HepG2 (cell line): ENCODE measurements around the gene TXNRD2. TPM values are rescaled to one million over a fixed set of nuclear protein-coding genes. Genes with fewer than 3 reads are reported as not detected.

ENCODE experiments used
- ELF1 ChIP-seq: sonication (generic); formaldehyde crosslinking; IDR thresholded peaks from 2 replicates; pipeline ENCODE4 v1.4.0; 2020; ENCODE audit warnings: missing genetic modification reagents
- GATAD1 ChIP-seq: IDR thresholded peaks from 2 replicates; pipeline ENCODE4 v1.6.1; 2016; ENCODE audit warnings: missing genetic modification reagents, missing compliant biosample characterization
- HMG20A ChIP-seq: IDR thresholded peaks from 2 replicates; pipeline ENCODE4 v1.6.1; 2016; ENCODE audit warnings: borderline replicate concordance
- HNRNPK ChIP-seq: fragments of 200-400 bp; formaldehyde crosslinking; IDR thresholded peaks from 2 replicates; pipeline ENCODE4 v1.6.1; 2018; ENCODE audit warnings: low read length, low read depth, moderate library complexity, mild to moderate bottlenecking; ENCODE audit not compliant: poor library complexity, severe bottlenecking
- KLF16 ChIP-seq, 2 experiments: sonication (generic) in 1 of 2; formaldehyde crosslinking in 1 of 2; IDR thresholded peaks; 2 replicates each; pipeline versions ENCODE4 v1.6.1 to v1.8.0; 2016 to 2023; ENCODE audit warnings: missing genetic modification reagents in 2 of 2, missing compliant biosample characterization in 1 of 2
- MIER2 ChIP-seq: IDR thresholded peaks from 2 replicates; pipeline ENCODE4 v1.6.1; 2016; ENCODE audit warnings: missing biosample characterization, missing genetic modification reagents
- MXI1 ChIP-seq: IDR thresholded peaks from 3 replicates; pipeline ENCODE4 v1.6.1; 2012; ENCODE audit warnings: low read depth, low read length, inconsistent platforms, borderline replicate concordance
- SMYD3 ChIP-seq: sonication (generic); formaldehyde crosslinking; IDR thresholded peaks from 2 replicates; pipeline ENCODE4 v1.8.1; 2023; ENCODE audit warnings: mild to moderate bottlenecking, missing genetic modification reagents
- ZMYM4 ChIP-seq: sonication (generic); formaldehyde crosslinking; IDR thresholded peaks from 2 replicates; pipeline ENCODE4 v1.8.1; 2023; ENCODE audit warnings: mild to moderate bottlenecking, missing genetic modification reagents
- ZNF281 ChIP-seq: sonication (generic); formaldehyde crosslinking; IDR thresholded peaks from 2 replicates; pipeline ENCODE4 v1.4.0; 2020; ENCODE audit warnings: missing genetic modification reagents, borderline replicate concordance
- ZNF550 ChIP-seq: sonication (generic); formaldehyde crosslinking; IDR thresholded peaks from 2 replicates; pipeline ENCODE4 v1.4.0; 2020; ENCODE audit warnings: mild to moderate bottlenecking, missing genetic modification reagents, borderline replicate concordance
- ZNF570 ChIP-seq: sonication (generic); formaldehyde crosslinking; IDR thresholded peaks from 2 replicates; pipeline ENCODE4 v1.4.0; 2020; ENCODE audit warnings: mild to moderate bottlenecking, missing genetic modification reagents, borderline replicate concordance
- ZNF850 ChIP-seq: sonication (generic); formaldehyde crosslinking; conservative IDR thresholded peaks from 2 replicates; pipeline ENCODE4 v1.9.0; 2021; ENCODE audit warnings: mild to moderate bottlenecking, missing genetic modification reagents
- ZNF878 ChIP-seq: sonication (generic); formaldehyde crosslinking; IDR thresholded peaks from 2 replicates; pipeline ENCODE4 v1.8.1; 2023; ENCODE audit warnings: mild to moderate bottlenecking, missing genetic modification reagents, moderate library complexity
- ZXDC ChIP-seq: sonication (generic); formaldehyde crosslinking; IDR thresholded peaks from 2 replicates; pipeline ENCODE4 v1.5.0; 2020; ENCODE audit warnings: mild to moderate bottlenecking, missing genetic modification reagents
- polyA plus RNA-seq, 8 experiments: library from polyadenylated mRNA; depleted of rRNA in 3 of 8; stranded (reverse) in 7 of 8; unstranded in 1 of 8; fragments of >200 nt; fragmentation: Illumina TruSeq in 4 of 8; extraction: Trizol in 4 of 8; gene quantifications; 2 replicates each; pipeline versions ENCODE4 v1.2.1 to v1.2.3, GENCODE V29; 2011 to 2016; ENCODE audit warnings: low read depth in 4 of 8, missing spikeins in 1 of 8, mixed read lengths in 1 of 8; ENCODE audit not compliant: insufficient read depth in 1 of 8
- total RNA-seq, 5 experiments: library from RNA; depleted of rRNA; stranded (reverse); fragments of >200 nt; fragmentation: Illumina TruSeq; extraction: Trizol; gene quantifications; 2 replicates each; pipeline ENCODE4 v1.2.3, GENCODE V29; 2016; ENCODE audit warnings: low read depth in 1 of 5
- TF ChIP-seq, protein P1 (sequence below): sonication (generic); formaldehyde crosslinking; IDR thresholded peaks from 2 replicates; pipeline ENCODE4 v1.4.0; 2020; ENCODE audit warnings: missing genetic modification reagents
- TF ChIP-seq, protein P2 (sequence below): sonication (generic); formaldehyde crosslinking; IDR thresholded peaks from 2 replicates; pipeline ENCODE4 v1.5.1; 2020; ENCODE audit warnings: missing genetic modification reagents, mild to moderate bottlenecking, borderline replicate concordance
- TF ChIP-seq, protein P3 (sequence below): sonication (generic); formaldehyde crosslinking; IDR thresholded peaks from 2 replicates; pipeline ENCODE4 v1.4.0; 2020; ENCODE audit warnings: mild to moderate bottlenecking, missing genetic modification reagents, borderline replicate concordance

The TXNRD2 gene
- total and polyA plus RNA-seq, 2 of the 13 experiments (the other 11 are each of a cell fraction or from before 2014, with no cell fraction given): 17.5 to 18.6 TPM

- TF ChIP-seq ZXDC (peak; percentile 85; the same call in 1 of the 2 replicates), GATAD1 (peak; percentile 82; the same call in 1 of the 2 replicates), ZNF550 (CRISPR knock-in tag) (peak; percentile 96; the same call in 1 of the 2 replicates), ZNF281 (CRISPR knock-in tag) (no peak), ELF1 (CRISPR knock-in tag) (no peak), ZNF878 (CRISPR knock-in tag) (no peak), HMG20A (no peak), MIER2 (CRISPR knock-in tag) (0 out of 2 replicates have a peak, but pooled peaks have one; percentile 51), HNRNPK (no peak), KLF16 (CRISPR knock-in tag; IDR thresholded peaks at IDR 0.05) (peak; percentile 80 to 86; a peak in 2 of 4 replicates), ZNF570 (CRISPR knock-in tag) (peak; percentile 86; the same call in 1 of the 2 replicates), MXI1 (peak; percentile 88), ZNF850 (CRISPR knock-in tag) (no peak), ZMYM4 (CRISPR knock-in tag) (peak; percentile 72), SMYD3 (CRISPR knock-in tag) (peak; percentile 66; the same call in 1 of the 2 replicates)
- TF ChIP-seq, protein P1, sequence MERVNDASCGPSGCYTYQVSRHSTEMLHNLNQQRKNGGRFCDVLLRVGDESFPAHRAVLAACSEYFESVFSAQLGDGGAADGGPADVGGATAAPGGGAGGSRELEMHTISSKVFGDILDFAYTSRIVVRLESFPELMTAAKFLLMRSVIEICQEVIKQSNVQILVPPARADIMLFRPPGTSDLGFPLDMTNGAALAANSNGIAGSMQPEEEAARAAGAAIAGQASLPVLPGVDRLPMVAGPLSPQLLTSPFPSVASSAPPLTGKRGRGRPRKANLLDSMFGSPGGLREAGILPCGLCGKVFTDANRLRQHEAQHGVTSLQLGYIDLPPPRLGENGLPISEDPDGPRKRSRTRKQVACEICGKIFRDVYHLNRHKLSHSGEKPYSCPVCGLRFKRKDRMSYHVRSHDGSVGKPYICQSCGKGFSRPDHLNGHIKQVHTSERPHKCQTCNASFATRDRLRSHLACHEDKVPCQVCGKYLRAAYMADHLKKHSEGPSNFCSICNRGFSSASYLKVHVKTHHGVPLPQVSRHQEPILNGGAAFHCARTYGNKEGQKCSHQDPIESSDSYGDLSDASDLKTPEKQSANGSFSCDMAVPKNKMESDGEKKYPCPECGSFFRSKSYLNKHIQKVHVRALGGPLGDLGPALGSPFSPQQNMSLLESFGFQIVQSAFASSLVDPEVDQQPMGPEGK (CRISPR knock-in tag): no peak; the same call in 1 of the 2 replicates
- TF ChIP-seq, protein P2, sequence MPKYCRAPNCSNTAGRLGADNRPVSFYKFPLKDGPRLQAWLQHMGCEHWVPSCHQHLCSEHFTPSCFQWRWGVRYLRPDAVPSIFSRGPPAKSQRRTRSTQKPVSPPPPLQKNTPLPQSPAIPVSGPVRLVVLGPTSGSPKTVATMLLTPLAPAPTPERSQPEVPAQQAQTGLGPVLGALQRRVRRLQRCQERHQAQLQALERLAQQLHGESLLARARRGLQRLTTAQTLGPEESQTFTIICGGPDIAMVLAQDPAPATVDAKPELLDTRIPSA (CRISPR knock-in tag): peak; percentile 4; the same call in 1 of the 2 replicates
- TF ChIP-seq, protein P3, sequence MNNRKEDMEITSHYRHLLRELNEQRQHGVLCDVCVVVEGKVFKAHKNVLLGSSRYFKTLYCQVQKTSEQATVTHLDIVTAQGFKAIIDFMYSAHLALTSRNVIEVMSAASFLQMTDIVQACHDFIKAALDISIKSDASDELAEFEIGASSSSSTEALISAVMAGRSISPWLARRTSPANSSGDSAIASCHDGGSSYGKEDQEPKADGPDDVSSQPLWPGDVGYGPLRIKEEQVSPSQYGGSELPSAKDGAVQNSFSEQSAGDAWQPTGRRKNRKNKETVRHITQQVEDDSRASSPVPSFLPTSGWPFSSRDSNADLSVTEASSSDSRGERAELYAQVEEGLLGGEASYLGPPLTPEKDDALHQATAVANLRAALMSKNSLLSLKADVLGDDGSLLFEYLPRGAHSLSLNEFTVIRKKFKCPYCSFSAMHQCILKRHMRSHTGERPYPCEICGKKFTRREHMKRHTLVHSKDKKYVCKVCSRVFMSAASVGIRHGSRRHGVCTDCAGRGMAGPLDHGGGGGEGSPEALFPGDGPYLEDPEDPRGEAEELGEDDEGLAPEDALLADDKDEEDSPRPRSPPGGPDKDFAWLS (CRISPR knock-in tag): 0 out of 2 replicates have a peak, but pooled peaks have one; percentile 87
Measured at GRCh38 chr22:19854778-19855503, 86.7 kb downstream of the TXNRD2 start, which contains the start of the genes GNB1L and RTL10 (continued).
